ENCODE data around the gene PIGT. TPM values are rescaled to one million over a fixed set of nuclear protein-coding genes. Genes with fewer than 3 reads are reported as not detected.

The PIGT gene
- total RNA-seq, 1 experiment from 2014 or later: 63.7 TPM

- Mint-ChIP-seq H3K9me3 (no peaks in the 10 kb centered on the region), H3K27ac (no peak overlapping the region), H3K36me3 (no peaks in the 10 kb centered on the region; the same call in none of the 2 replicates), H3K4me3 (no peak overlapping the region), H3K4me1 (peaks cover 17% of the 10 kb centered on the region), H3K27me3 (ENCODE audit: low read depth) (peaks cover 5% of the 10 kb centered on the region)
- CTCF ChIA-PET: interaction anchor here (0.9 kb wide), 1 partner anchor 57 kb away, joined by 3 read pairs; no protein-coding TSS in a partner anchor
- POLR2A ChIA-PET: no interaction called here
- DNase-seq (ENCODE audit: low spot score): no peak
- no peak for ATAC-seq
- no peak for TF ChIP-seq FOXP4 (CRISPR knock-in tag; IDR thresholded peaks at IDR 0.05)
- no peak for TF ChIP-seq SP1 (CRISPR knock-in tag; conservative IDR thresholded peaks at IDR 0.05)
- TF ChIP-seq PREB (CRISPR knock-in tag; IDR thresholded peaks at IDR 0.05; ENCODE audit: borderline replicate concordance): no peak
- TF ChIP-seq SMAD4 (CRISPR knock-in tag; IDR thresholded peaks at IDR 0.05): no peak
- TF ChIP-seq ZBTB21 (CRISPR knock-in tag; IDR thresholded peaks at IDR 0.05; ENCODE audit: borderline replicate concordance): no peak
- TF ChIP-seq AFF4 (CRISPR knock-in tag; IDR thresholded peaks at IDR 0.05; ENCODE audit: borderline replicate concordance): no peak
- no peak for TF ChIP-seq ZNF121 (CRISPR knock-in tag; IDR thresholded peaks at IDR 0.05)
- TF ChIP-seq GTF2I (CRISPR knock-in tag; conservative IDR thresholded peaks at IDR 0.05): no peak
- TF ChIP-seq MLX (CRISPR knock-in tag; IDR thresholded peaks at IDR 0.05): no peak
- TF ChIP-seq FOXJ3 (CRISPR knock-in tag; IDR thresholded peaks at IDR 0.05; ENCODE audit: borderline replicate concordance): no peak
- TF ChIP-seq GABPB1 (CRISPR knock-in tag; IDR thresholded peaks at IDR 0.05): no peak
These were observed 47.5 kb upstream of the PIGT start for GRCh38 chr20:45368221-45368980.

- ChIA-PET POLR2A (no interaction called here), CTCF (interaction anchor here (0.6 to 5.5 kb wide), 5 partner anchors 9 to 449 kb away, joined by 3 to 164 read pairs (median 6); partner anchors contain the start of gene SYS1)
- Mint-ChIP-seq H3K36me3 (no peaks in the 10 kb centered on the region; the same call in none of the 2 replicates), H3K4me3 (no peak overlapping the region), H3K4me1 (peaks cover 13% of the 10 kb centered on the region), H3K9me3 (no peaks in the 10 kb centered on the region), H3K27ac (no peak overlapping the region), H3K27me3 (ENCODE audit: low read depth) (peaks cover 6% of the 10 kb centered on the region)
- ATAC-seq (no peak), DNase-seq (ENCODE audit: low spot score) (no peak)
- no peak for TF ChIP-seq ZNF512 (CRISPR knock-in tag; IDR thresholded peaks at IDR 0.05; ENCODE audit: borderline replicate concordance)
These were observed 45.3 kb upstream of the PIGT start for GRCh38 chr20:45370571-45371160.
